Dermis microvascular lymphatic vessel endothelial cell (primary cell): ENCODE results near the gene MAP3K15. TPM values are rescaled to one million over a fixed set of nuclear protein-coding genes. Genes with fewer than 3 reads are reported as not detected.

Experiments used
- DNase-seq, 2 donors: peaks; one replicate each; pipeline versions ENCODE4 v3.0.0 to v3.0.0-alpha.2; 2010; ENCODE audit warnings: low read depth in 2 of 2
- total RNA-seq: library from RNA; depleted of rRNA; stranded (reverse); fragments of >200 nt; gene quantifications from 2 replicates; pipeline ENCODE4 v1.2.1, GENCODE V29; 2014

The MAP3K15 gene
- total RNA-seq, 1 donor from 2014 or later = 0.13 TPM

DNA sequence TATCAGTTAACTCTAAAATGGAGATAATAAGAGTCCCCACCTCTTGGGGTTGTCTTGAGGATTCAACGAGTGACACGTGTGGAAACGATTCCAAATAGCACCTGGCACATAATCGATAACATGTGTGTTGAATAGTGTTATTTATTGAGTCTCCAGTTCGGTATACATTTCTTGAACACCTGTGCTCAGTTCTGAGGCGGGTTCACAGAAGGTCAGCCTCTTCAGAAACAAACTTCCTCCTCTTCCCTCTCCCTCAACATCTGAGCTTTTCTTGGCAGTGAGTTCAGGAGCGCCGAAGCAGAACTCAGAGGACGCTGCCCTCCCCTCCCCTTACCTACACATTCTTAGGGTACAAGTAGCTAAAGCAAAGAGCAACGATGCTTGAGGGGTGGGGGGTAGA, 170.6 kb downstream of the MAP3K15 start:
- peak in 1 of 2 donors; percentile 3 for DNase-seq

DNA sequence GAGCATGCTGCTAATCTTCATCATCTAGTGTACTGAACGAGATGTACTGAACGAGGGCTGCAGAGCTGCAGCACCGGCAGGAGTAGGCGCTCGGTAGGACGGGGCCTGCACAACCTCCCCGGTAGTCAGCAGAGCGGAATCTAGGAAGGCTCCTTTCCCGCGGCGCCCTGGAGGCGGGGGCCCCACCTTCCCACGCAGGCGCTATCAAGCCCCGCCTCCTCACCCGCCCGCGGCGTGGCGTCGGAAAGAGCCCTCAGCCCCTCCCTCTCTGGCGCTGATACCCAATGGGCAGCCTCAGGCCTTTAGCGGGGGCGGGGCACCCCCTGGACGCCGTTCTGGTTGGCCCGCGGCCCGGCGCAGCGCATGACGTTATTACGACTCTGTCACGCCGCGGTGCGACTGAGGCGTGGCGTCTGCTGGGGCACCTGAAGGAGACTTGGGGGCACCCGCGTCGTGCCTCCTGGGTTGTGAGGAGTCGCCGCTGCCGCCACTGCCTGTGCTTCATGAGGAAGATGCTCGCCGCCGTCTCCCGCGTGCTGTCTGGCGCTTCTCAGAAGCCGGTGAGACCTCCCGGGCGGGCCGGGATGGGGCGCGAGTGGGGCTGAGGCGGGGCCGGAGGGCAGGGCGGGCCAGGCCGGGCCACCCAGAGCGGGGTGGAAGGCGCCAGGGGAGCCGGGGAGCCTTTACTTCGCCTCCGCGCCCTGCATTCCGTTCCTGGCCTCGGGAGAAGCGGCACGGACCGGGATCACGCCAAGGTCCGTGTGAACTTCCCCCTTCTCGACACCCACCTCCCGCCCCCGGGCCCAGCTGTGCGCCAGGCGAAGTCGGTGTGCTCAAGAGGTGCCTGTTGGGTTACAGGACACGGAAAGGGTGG, 171.5 kb downstream of the MAP3K15 start, which contains the start of gene PDHA1:
Gene PDHA1 (plus strand): TSS at position 393 of the 874 bp plus-strand sequence. CDS start 111 bp downstream, at position 504.
- DNase-seq = peak; percentile 68 to 90

DNA sequence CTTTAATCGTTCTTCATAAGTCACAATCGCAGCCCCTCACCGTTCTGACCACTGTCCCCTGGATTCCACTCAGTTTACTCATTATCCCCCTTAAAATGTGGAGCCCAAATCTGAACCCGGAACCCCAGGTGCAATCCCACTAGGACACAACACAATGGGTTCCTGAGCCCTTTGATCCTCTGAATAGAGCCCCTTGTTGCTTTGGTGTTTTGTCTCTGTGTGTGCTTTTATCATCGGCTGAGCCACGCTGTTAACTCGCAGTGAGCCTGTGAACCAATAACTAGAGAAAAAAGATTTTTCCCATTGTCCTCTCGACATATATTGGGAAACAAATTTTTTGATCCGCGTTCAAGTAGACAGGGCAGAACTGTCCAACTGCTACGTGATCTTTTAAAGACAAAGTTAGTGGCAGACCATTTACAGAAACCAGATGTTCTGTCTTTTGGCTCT, 172.2 kb downstream of the MAP3K15 start:
- DNase-seq = no peak

DNA sequence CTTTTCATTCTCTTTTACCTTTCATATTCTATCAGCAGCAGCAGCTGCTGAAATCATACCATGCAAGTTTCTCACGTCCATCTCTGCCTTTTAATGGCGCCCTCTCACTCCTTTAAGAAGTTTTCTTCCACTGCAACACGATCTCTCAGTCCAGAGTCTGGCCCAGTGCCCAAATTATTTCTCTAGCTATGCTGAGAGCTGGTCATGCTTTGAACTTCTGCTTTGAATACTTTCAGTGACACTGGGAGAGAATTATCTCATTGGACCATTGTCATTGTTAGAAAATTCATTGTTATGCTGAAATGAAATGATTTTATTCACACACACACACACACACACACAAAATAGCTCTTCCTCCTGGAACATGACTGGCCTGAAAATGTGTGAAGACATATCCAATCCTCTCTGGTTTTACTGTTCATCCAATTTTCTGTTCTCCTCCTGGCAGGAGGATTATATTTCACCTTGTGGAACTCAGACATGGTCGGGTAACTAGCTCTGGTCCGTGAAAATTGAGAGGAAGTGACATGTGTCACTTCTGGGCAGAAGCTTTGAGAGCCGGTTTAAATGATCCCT, 172.9 kb downstream of the MAP3K15 start:
- DNase-seq = no peak

DNA sequence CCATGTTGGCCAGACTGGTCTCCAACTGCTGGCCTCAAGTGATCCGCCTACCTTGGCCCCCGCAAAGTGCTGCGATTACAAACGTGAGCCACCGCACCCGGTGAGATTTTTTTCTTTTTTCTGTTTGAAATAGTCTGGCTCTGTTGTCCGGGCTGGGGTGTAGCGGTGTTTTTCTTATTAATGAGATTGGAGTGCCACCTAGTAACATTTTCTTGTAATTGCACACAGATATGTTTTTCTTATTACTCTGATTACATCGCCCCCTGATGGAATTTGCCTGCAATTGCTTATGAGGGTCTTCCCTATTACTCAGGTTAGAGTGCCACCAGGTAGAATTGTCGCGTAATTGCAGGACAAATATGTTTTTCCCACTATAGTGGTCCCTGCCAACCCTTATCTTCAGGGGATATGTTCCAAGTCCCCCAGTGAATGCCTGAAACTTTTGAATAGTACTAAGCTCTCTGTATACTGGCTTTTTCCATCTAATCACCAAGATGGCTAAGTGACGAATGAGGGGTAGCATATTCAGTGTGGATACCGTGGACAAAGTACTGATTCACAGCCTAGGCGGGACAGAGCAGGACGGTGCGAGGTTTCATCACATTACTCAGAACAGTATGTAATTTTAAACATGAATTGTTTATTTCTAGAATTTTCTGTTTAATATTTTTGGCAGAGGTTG, 180.2 kb downstream of the MAP3K15 start:
- peak in 1 of 2 donors; percentile 31 for DNase-seq

DNA sequence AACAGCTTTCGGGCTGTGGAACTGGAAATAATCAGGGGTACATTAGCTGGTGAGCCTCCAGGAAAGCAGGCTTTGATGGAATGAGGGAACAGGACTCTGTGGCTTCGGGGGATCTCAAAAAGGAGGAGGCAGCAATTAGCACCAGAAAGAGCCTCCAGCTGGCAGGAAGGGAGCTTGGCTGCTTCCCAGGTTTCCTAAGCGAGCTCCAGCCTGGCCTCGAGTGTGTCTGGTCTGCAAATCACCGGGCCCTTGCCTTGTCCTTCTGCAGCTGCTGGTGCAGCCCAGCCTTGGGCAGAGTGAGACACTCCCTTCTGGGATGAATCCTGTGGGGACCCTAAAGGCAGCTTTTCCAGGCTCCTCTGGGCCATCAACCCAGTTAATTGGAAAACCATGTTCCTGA, 182.3 kb downstream of the MAP3K15 start:
- DNase-seq = peak in 1 of 2 donors; percentile 14

DNA sequence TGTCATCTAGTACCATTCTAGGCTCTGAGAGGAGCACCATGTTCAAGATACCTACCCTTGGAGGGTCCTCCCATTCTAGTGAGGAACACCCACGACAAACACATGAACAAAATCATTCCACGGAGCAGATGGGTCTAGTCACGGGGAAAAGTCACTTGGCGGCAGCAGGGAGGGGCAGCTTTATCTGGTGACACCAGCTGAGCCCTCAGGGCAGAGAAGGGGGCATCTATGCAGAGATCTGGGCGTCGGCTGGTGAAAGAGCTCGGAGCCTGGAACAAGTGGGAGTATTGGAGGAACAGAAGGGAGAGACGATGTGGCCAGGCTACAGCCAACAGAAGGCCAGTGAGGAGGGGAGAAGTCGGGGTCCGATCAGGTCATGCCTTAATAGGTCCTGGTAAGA, 183.5 kb downstream of the MAP3K15 start:
- DNase-seq = no peak

DNA sequence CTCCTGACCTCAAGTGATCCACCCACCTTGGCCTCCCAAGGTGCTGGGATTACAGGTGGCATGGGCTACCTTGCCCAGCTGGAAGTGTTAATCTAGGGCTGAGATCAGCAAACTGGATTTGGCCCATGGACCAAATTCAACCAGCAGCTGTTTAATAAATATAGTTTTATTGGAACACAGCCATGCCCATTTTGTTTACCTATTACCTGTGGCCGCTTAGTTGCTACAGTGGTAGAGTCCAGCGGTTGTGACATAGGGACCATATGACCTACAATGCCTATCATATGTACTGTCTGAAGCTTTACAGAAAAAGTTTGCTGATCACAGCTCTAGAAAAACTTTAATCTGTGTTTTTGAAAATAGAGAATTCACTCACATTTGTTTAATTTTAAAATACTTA, 188.7 kb downstream of the MAP3K15 start:
- no peak for DNase-seq

Other genes starting within 250 kb of the MAP3K15 start
- gene PDHA1, start 171.6 kb downstream of the MAP3K15 start, total RNA-seq = 75.4 and 76.4 TPM in 2 replicates